AG09309 (cell line): ENCODE results near the gene TECPR2.

ENCODE experiments used
- DNase-seq: peaks from one replicate; pipeline ENCODE4 v3.0.0-alpha.2; 2010; ENCODE audit warnings: low read depth
- H3K4me3 ChIP-seq: 2 replicates; pipeline ENCODE4 v1.5.1; 2011; ENCODE audit warnings: mild to moderate bottlenecking, low read depth, low read length, moderate library complexity; ENCODE audit not compliant: control insufficient read depth
- TF ChIP-seq, protein P1 (sequence below): IDR thresholded peaks from 2 replicates; pipeline ENCODE4 v1.5.1; 2011; ENCODE audit warnings: mild to moderate bottlenecking, low read depth, low read length, inconsistent platforms; ENCODE audit not compliant: insufficient read depth, control insufficient read depth; ENCODE audit errors: missing control alignments

The TECPR2 gene

DNA sequence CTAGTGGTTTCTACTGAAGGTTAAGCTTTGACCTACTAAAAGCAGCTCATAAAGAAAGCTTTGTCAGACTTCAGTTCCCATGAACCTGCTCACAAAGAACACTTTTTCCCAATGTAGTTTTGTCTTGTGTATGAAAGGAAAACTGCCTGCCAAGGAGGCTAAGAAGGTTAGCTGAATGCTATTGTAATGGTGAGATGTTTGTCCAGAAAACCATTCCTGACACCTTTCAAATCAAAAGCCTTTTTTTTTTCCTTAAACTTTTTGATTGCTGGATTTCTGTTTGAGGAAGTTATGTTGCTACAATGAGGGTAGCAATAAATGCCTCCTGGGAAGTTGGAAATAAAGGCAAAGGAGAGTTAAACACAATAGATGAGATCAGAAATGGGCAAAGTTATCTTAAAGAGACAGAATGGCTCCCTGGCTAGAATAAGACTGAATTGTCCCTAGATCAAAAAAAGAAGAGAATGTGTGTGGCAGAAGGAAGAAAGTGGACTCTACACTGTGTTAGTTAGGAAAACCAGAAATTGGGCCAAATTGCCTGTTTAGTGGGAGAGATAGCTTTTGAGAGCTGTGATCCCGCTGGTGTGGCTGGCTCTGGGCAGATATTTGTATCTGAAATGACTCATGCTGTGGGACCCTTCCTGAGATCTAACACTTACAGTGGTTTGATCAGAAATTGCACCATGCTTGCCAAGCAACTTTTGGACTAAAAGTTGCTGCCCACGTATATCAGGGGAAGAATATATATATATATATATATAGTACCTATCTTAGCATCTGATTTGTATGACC is 27.5 kb downstream of the TECPR2 start:
- TF ChIP-seq, protein P1, sequence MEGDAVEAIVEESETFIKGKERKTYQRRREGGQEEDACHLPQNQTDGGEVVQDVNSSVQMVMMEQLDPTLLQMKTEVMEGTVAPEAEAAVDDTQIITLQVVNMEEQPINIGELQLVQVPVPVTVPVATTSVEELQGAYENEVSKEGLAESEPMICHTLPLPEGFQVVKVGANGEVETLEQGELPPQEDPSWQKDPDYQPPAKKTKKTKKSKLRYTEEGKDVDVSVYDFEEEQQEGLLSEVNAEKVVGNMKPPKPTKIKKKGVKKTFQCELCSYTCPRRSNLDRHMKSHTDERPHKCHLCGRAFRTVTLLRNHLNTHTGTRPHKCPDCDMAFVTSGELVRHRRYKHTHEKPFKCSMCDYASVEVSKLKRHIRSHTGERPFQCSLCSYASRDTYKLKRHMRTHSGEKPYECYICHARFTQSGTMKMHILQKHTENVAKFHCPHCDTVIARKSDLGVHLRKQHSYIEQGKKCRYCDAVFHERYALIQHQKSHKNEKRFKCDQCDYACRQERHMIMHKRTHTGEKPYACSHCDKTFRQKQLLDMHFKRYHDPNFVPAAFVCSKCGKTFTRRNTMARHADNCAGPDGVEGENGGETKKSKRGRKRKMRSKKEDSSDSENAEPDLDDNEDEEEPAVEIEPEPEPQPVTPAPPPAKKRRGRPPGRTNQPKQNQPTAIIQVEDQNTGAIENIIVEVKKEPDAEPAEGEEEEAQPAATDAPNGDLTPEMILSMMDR, result no peak
- no peak overlapping the region for H3K4me3 ChIP-seq
- no peak for DNase-seq

DNA sequence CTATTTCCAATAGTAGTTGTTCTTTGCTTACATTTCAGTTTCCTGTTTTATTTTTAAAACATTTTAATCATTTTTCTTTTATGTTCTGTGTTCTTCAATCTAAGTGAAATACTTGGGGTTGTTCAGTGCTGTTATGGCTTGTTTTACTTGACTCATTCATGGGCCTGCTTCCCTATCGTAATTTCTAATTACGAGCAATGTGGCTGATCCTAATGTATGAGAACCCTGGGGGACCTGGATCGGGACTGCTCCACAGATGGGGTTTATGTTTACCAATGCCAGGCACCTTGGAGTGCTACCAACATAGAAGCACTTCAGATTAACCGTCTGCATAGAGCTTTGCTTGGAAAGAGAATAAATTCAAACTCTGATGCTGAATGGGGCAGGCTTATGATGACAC is 29.8 kb downstream of the TECPR2 start:
- no peak for DNase-seq
- TF ChIP-seq, protein P1, result no peak
- H3K4me3 ChIP-seq, result no peak overlapping the region

DNA sequence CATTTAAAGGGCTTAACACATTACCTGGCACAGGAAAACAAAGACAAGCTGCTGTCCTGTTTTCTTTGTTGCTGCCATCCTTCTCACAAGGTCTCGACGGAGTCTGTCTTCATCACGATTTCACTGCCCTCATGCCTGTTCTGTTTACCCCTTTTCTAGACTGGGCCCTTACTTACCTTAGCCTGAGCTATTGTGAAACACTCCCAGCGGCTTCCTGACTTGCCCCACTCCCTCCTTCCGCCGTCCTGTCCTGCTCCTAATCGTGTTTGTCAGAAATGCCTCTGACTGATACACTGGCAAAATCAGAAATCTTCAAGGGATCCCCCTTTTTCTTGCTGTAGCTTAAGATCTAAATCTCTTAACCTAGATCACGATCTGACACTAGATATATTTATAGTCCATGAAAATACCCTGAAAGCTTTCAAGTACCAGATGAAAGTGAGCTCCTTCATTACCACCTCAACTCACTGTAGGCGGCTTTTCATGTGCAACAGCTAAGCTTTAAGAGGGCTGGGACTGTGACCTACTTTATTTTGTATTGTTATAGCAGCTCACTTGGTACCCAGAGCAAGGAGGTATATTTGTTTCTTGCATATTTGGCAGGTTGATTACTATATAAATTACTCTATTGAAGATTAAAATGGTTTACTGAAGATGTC is 32.1 kb downstream of the TECPR2 start:
- TF ChIP-seq, protein P1, result no peak
- DNase-seq, result no peak
- H3K4me3 ChIP-seq, result no peak overlapping the region

DNA sequence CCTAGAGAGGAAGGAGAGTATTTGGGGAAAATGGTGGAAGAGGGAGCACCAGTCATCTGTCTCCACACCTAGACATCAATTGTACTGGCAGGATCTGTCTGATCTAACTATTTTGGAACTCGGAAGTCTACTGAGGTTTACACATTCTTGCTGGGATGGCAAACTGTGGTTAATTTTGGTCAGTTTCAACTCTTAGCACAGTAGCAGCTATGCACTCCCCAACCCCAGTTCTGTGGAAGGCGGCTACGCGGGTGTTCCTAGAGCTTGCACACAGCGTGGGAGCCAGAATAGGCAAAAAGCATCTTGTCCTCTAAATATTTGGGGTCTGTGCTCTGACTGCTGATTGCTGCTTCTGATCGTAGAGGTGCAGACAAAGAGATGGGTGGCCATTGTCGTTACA is 33.8 kb downstream of the TECPR2 start:
- no peak overlapping the region for H3K4me3 ChIP-seq
- TF ChIP-seq, protein P1, result no peak
- DNase-seq, result no peak

DNA sequence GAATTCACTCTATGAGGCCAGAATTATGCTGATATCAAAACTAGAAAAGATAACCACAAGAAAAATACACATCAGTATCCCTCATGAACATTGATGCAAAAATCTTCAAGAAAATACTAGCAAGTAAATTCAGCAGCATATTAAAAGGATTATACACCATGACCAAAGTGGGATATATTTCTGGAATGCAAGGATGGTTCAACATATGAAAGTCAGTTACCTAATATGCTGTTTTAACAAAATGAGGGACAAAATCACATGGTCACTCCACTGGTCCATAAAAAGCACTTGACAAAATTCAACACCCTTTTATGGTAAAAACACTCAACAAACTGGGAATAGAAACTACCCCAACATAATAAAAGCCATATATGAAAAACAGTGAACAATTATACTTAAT is 40.3 kb downstream of the TECPR2 start:
- TF ChIP-seq, protein P1, result no peak
- no peak for DNase-seq
- H3K4me3 ChIP-seq, result no peak overlapping the region

DNA sequence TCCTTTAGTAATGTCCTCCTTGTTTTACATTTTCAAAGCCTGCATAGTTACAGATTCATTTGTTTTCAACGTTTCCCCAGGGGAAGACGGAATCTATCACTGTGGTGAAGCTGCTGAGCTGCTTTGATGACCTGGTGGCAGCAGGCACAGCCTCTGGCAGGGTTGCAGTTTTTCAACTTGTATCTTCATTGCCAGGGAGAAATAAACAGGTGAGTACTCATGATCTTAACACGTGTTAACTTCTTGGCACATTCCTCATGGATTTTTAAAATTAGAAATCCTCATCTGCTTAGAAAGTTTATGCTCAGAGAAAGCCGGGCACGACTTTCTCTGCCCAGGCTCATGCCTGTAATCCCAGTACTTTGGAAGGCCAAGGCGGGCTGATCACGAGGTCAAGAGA is 44.5 kb downstream of the TECPR2 start:
- no peak for DNase-seq
- TF ChIP-seq, protein P1, result no peak
- H3K4me3 ChIP-seq, result no peak overlapping the region
